HCT116 (cell line): ENCODE measurements around the gene BTF3. TPM values are rescaled to one million over a fixed set of nuclear protein-coding genes. Genes with fewer than 3 reads are reported as not detected.

Source experiments
- ATAC-seq: fragments of 200-7000 bp; cut with Tn5 transposase; 2 replicates; pipeline ENCODE4 v1.9.1; 2020; ENCODE audit warnings: mild to moderate bottlenecking, moderate library complexity
- BruUV-seq: library from RNA; stranded (reverse); fragments of 400-500 nt; replicated peaks from 2 replicates; lab custom pipeline; 2021; lab: Mats Ljungman, UMichigan
- CTCF ChIA-PET: fragments of 300-600 bp; sonication (Branson Sonifier 250); formaldehyde crosslinking; loops from one replicate; lab custom pipeline; 2021; ENCODE audit warnings: antibody characterized with exemption; lab: Charles Lee
- POLR2A ChIA-PET: fragments of 300-600, 350-600 bp; sonication (Branson Sonifier 250); formaldehyde crosslinking; loops from one replicate; lab custom pipeline; 2021; ENCODE audit warnings: antibody characterized with exemption; lab: Charles Lee
- RAD21 ChIA-PET, 2 experiments: fragments of 300-600 bp; sonication (Branson Sonifier 250); formaldehyde crosslinking; loops; one replicate each; lab custom pipeline; 2023; ENCODE audit warnings: low total read pairs in 2 of 2; ENCODE audit not compliant: uncharacterized antibody in 2 of 2, unreplicated experiment in 2 of 2, low non-redundant PET in 1 of 2; lab: Charles Lee
- DNase-seq: peaks from one replicate; pipeline ENCODE4 v3.0.0-alpha.2; 2010; ENCODE audit warnings: low read depth, low spot score
- H2AFZ ChIP-seq: fragments of 200-600 bp; shearing (Covaris generic), sonication (generic); 2 replicates; pipeline ENCODE4 v1.6.1; 2017; ENCODE audit warnings: low read depth, mixed run types, mixed read lengths, antibody characterized with exemption, low read length; ENCODE audit not compliant: poor library complexity, severe bottlenecking
- H3K27ac ChIP-seq: 2 replicates; pipeline ENCODE4 v1.5.1; 2012; ENCODE audit warnings: low read depth, low read length
- H3K27me3 ChIP-seq: fragments of 200-600 bp; sonication (generic); 2 replicates; pipeline ENCODE4 v1.6.1; 2016; ENCODE audit warnings: mixed run types, low read length, mixed read lengths; ENCODE audit not compliant: insufficient read depth
- H3K36me3 ChIP-seq, 2 experiments: fragments of 200-500 bp in 1 of 2; fragments of 200-600 bp in 1 of 2; sonication (Bioruptor generic) in 1 of 2; sonication (generic) in 1 of 2; 2 replicates each; pipeline versions ENCODE4 v1.5.1 to v1.6.1; 2014 to 2016; ENCODE audit warnings: low read length in 2 of 2, inconsistent platforms in 1 of 2, mixed read lengths in 1 of 2, mixed run types in 1 of 2; ENCODE audit not compliant: insufficient read depth in 2 of 2, control insufficient read depth in 1 of 2
- H3K4me1 ChIP-seq, 2 experiments: fragments of 200-600 bp in 1 of 2; sonication (generic) in 1 of 2; 2 replicates each; pipeline versions ENCODE4 v1.5.1 to v1.6.1; 2012 to 2017; ENCODE audit warnings: low read length in 2 of 2, inconsistent platforms in 1 of 2, mild to moderate bottlenecking in 1 of 2, mixed read lengths in 1 of 2, mixed run types in 1 of 2, moderate library complexity in 1 of 2; ENCODE audit not compliant: insufficient read depth in 2 of 2, control insufficient read depth in 1 of 2
- H3K4me2 ChIP-seq: fragments of 200-600 bp; sonication (generic); 2 replicates; pipeline ENCODE4 v1.6.1; 2017; ENCODE audit warnings: mixed run types, low read length, mixed read lengths
- H3K4me3 ChIP-seq, 2 experiments: fragments of 200-600 bp in 1 of 2; sonication (generic) in 1 of 2; replicated peaks in 1 of 2; 2 replicates each; pipeline ENCODE4 v1.5.1; 2011 to 2016; ENCODE audit warnings: low read length in 2 of 2, control low read depth in 1 of 2, low read depth in 1 of 2, mild to moderate bottlenecking in 1 of 2, mixed read lengths in 1 of 2, mixed run types in 1 of 2
- H3K79me2 ChIP-seq: fragments of 200-600 bp; sonication (generic); 2 replicates; pipeline ENCODE4 v1.6.1; 2017; ENCODE audit warnings: mild to moderate bottlenecking, mixed run types, low read length, moderate library complexity, mixed read lengths; ENCODE audit not compliant: insufficient read depth
- H3K9ac ChIP-seq: fragments of 200-600 bp; sonication (generic); 2 replicates; pipeline ENCODE4 v1.6.1; 2016; ENCODE audit warnings: low read length, mixed read lengths
- H3K9me2 ChIP-seq: fragments of 200-600 bp; sonication (generic), shearing (Covaris generic); 2 replicates; pipeline ENCODE4 v1.6.1; 2017; ENCODE audit warnings: mixed run types, mild to moderate bottlenecking, moderate library complexity; ENCODE audit not compliant: insufficient read depth
- H3K9me3 ChIP-seq, 2 experiments: fragments of 200-500 bp in 1 of 2; fragments of 200-600 bp in 1 of 2; sonication (Bioruptor generic) in 1 of 2; sonication (generic) in 1 of 2; 2 replicates each; pipeline ENCODE4 v1.6.1; 2014 to 2017; ENCODE audit warnings: low read length in 2 of 2, mixed read lengths in 2 of 2, inconsistent platforms in 1 of 2, low read depth in 1 of 2, mild to moderate bottlenecking in 1 of 2, mixed run types in 1 of 2, moderate library complexity in 1 of 2; ENCODE audit not compliant: control insufficient read depth in 1 of 2, insufficient read depth in 1 of 2
- H4K20me1 ChIP-seq: fragments of 200-600 bp; sonication (generic), shearing (Covaris generic); 2 replicates; pipeline ENCODE4 v1.6.1; 2017; ENCODE audit warnings: mixed run types, mild to moderate bottlenecking, moderate library complexity; ENCODE audit not compliant: insufficient read depth
- ATF3 ChIP-seq: IDR thresholded peaks from 2 replicates; pipeline ENCODE4 v1.6.1; 2012
- CBX3 ChIP-seq: IDR thresholded peaks from 2 replicates; pipeline ENCODE4 v1.6.1; 2012; ENCODE audit warnings: low read depth
- CEBPB ChIP-seq: IDR thresholded peaks from 2 replicates; pipeline ENCODE4 v1.6.1; 2012; ENCODE audit warnings: low read depth
- CTCF ChIP-seq, 3 experiments: fragments of 200-600 bp in 1 of 3; sonication (generic) in 1 of 3; IDR thresholded peaks in 2 of 3; conservative IDR thresholded peaks in 1 of 3; 2 replicates each; pipeline ENCODE4 v1.5.1; 2012 to 2017; ENCODE audit warnings: low read depth in 2 of 3, low read length in 2 of 3, antibody characterized with exemption in 1 of 3, borderline replicate concordance in 1 of 3, control low read depth in 1 of 3, mild to moderate bottlenecking in 1 of 3, mixed read lengths in 1 of 3, mixed run types in 1 of 3, moderate library complexity in 1 of 3; ENCODE audit not compliant: insufficient read depth in 1 of 3
- EGR1 ChIP-seq: IDR thresholded peaks from 2 replicates; pipeline ENCODE4 v1.6.1; 2012; ENCODE audit warnings: low read depth
- EZH2 ChIP-seq: fragments of 200-600 bp; sonication (generic); IDR thresholded peaks from 2 replicates; pipeline ENCODE4 v1.6.1; 2017; ENCODE audit warnings: antibody characterized with exemption, mixed run types
- POLR2A ChIP-seq: IDR thresholded peaks from 2 replicates; pipeline ENCODE4 v1.7.0; 2011; ENCODE audit warnings: borderline replicate concordance; ENCODE audit not compliant: insufficient read depth, insufficient read length; ENCODE audit errors: extremely low read depth
- SIN3A ChIP-seq: IDR thresholded peaks from 2 replicates; pipeline ENCODE4 v1.6.1; 2012; ENCODE audit warnings: low read depth
- ZBTB33 ChIP-seq: IDR thresholded peaks from 2 replicates; pipeline ENCODE4 v1.6.1; 2011; ENCODE audit warnings: mild to moderate bottlenecking, low read length, moderate library complexity; ENCODE audit not compliant: insufficient replicate concordance; ENCODE audit errors: extremely low read depth
- ZNF274 ChIP-seq: fragments of 200-500 bp; sonication (Bioruptor generic); IDR thresholded peaks from 2 replicates; pipeline ENCODE4 v1.6.1; 2014; ENCODE audit warnings: mild to moderate bottlenecking, low read depth, low read length, inconsistent platforms
- intact Hi-C: fragments of 100-400 bp; cut with micrococcal nuclease; formaldehyde crosslinking; loops from 2 replicates; pipeline ENCODE4 v1.10.0; 2022
- total RNA-seq: library from RNA; stranded (reverse); gene quantifications from one replicate; pipeline ENCODE4 v1.2.1, GENCODE V29; 2021; ENCODE audit not compliant: unreplicated experiment

BTF3 gene
- total RNA-seq, 1 experiment from 2014 or later = 868 TPM

- Histone ChIP-seq H3K4me1 (0 out of 4 replicates have a peak, but pooled peaks cover 0 to 3% of the 10 kb centered on the region in 2 experiments), H3K9ac (no peak overlapping the region)
- CTCF ChIA-PET = no interaction called here
- TF ChIP-seq ZBTB33 (no peak), ZNF274 (no peak), POLR2A (no peak), SIN3A (no peak), CBX3 (no peak), ATF3 (no peak), CTCF (IDR thresholded peaks at IDR 0.05 in 2 of 3, conservative IDR thresholded peaks at IDR 0.05 in 1 of 3; ENCODE audit: borderline replicate concordance in 1 of 3, insufficient read depth in 1 of 3, low read depth in 2 of 3, low read length in 2 of 3) (no peak), CEBPB (no peak), EGR1 (no peak), EZH2 (no peak)
- TF ChIP-seq, all 23 proteins: peak for 0
- no peaks in the 10 kb centered on the region for H3K9me2 ChIP-seq
- no peak overlapping the region for H2AFZ ChIP-seq
- H3K4me3 ChIP-seq = no peak overlapping the region
- H3K79me2 ChIP-seq = no peaks in the 10 kb centered on the region
- ChIA-PET RAD21 (no interaction called here), POLR2A (no interaction called here)
- ATAC-seq = no peak
- intact Hi-C loops = no loop called here
- no peaks in the 10 kb centered on the region for H3K9me3 ChIP-seq
- H3K36me3 ChIP-seq = no peaks in the 10 kb centered on the region
- no peak overlapping the region for H3K4me2 ChIP-seq
- H3K27ac ChIP-seq = no peak overlapping the region
- no peaks in the 10 kb centered on the region for H4K20me1 ChIP-seq
- no peak for DNase-seq
- no peaks in the 10 kb centered on the region for H3K27me3 ChIP-seq
- BruUV-seq = no TSS peak
These were observed 30.0 kb downstream of the BTF3 start for GRCh38 chr5:73528248-73528647.
